Gastrocnemius medialis (tissue), 4 donors: ENCODE results near the gene PDCD1LG2. TPM values are rescaled to one million over a fixed set of nuclear protein-coding genes. Genes with fewer than 3 reads are reported as not detected.

ENCODE experiments used
- ATAC-seq, 2 donors: fragments of 150-250 bp; one replicate each; pipeline ENCODE4 v1.9.1; 2016
- DNase-seq, 2 donors: peaks; one replicate each; pipeline ENCODE4 v3.0.0-alpha.2; 2019
- H3K27ac ChIP-seq, 4 donors: fragments of 200-600 bp; sonication (generic); 1 replicate in 1 of 4; 2 replicates in 3 of 4; pipeline ENCODE4 v1.5.1; 2016 to 2018; ENCODE audit warnings: mild to moderate bottlenecking in 2 of 4, moderate library complexity in 1 of 4
- H3K27me3 ChIP-seq, 3 donors: fragments of 200-600 bp; sonication (generic) in 2 of 3; 1 replicate in 1 of 3; 2 replicates in 2 of 3; pipeline versions ENCODE4 v1.5.1 to v1.6.0; 2016 to 2019; ENCODE audit warnings: mild to moderate bottlenecking in 1 of 3, moderate library complexity in 1 of 3
- H3K36me3 ChIP-seq, 2 donors: fragments of 200-600 bp; sonication (generic) in 1 of 2; one replicate each; pipeline ENCODE4 v1.5.1; 2017 to 2018
- H3K4me1 ChIP-seq, 2 donors: fragments of 200-600 bp; sonication (generic) in 1 of 2; one replicate each; pipeline ENCODE4 v1.5.1; 2016 to 2017; ENCODE audit warnings: mild to moderate bottlenecking in 2 of 2
- H3K4me3 ChIP-seq, 4 donors: fragments of 200-600 bp; sonication (generic) in 3 of 4; 1 replicate in 1 of 4; 2 replicates in 3 of 4; pipeline ENCODE4 v1.5.1; 2016 to 2019; ENCODE audit warnings: mild to moderate bottlenecking in 2 of 4
- H3K9me3 ChIP-seq, 3 donors: fragments of 200-600 bp; sonication (generic) in 2 of 3; 1 replicate in 1 of 3; 2 replicates in 2 of 3; pipeline ENCODE4 v1.5.1; 2016 to 2019
- CTCF ChIP-seq, 5 experiments: fragments of 450-650 bp in 3 of 5; fragments of 200-600 bp in 2 of 5; sonication (generic) in 2 of 5; IDR thresholded peaks in 4 of 5; conservative IDR thresholded peaks in 1 of 5; 1 replicate in 4 of 5; 2 replicates in 1 of 5; pipeline ENCODE4 v1.5.1; 2016 to 2019; ENCODE audit warnings: antibody characterized with exemption in 5 of 5, mild to moderate bottlenecking in 3 of 5, moderate library complexity in 3 of 5
- POLR2A ChIP-seq, 2 donors: fragments of 450-650 bp; IDR thresholded peaks; one replicate each; pipeline ENCODE4 v1.6.1; 2017; ENCODE audit warnings: antibody characterized with exemption in 2 of 2, mild to moderate bottlenecking in 2 of 2, moderate library complexity in 2 of 2
- in situ Hi-C, 4 donors: fragments of 200-750 bp; cut with MboI; loops; one replicate each; pipeline versions ENCODE4 v1.15.0 to v1.8.0; 2017; ENCODE audit warnings: low sequenced_read_pairs in 4 of 4
- intact Hi-C: fragments of 100-400 bp; cut with DNase I; formaldehyde crosslinking; loops from one replicate; pipeline ENCODE4 v1.15.1; 2023; ENCODE audit warnings: low total_unique reads
- total RNA-seq, 4 donors: library from RNA; depleted of rRNA; stranded (reverse); fragments of >200 nt; gene quantifications; one replicate each; pipeline versions ENCODE4 v1.1.0 to v1.2.3, GENCODE V29; 2016

Gene PDCD1LG2
- total RNA-seq, 4 donors from 2014 or later: 1.4 to 2.5 (median 1.7) TPM

DNA sequence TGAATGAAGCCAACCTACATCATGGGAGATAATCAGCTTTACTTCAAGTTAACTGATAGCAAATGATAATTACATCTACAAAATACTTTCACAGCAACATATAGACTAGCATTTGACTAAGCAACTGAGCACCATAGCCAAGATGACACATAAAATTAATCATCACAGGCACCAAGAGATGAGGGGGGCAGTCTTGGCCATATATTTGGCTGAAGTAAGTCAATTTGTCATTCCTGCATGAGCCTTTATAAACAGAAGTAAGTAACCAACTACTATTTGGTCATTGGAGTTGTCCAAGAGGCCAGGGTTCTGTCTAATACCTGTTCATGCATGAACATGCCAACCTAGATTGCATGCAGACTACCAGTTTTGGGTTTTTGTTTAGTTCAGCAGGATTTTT lies 53.6 kb downstream of the PDCD1LG2 start:
- ATAC-seq: no peak
- H3K36me3 ChIP-seq: no peaks in the 10 kb centered on the region
- in situ Hi-C loops: no loop called here
- no peak for TF ChIP-seq CTCF (IDR thresholded peaks at IDR 0.05 in 4 of 5, conservative IDR thresholded peaks at IDR 0.05 in 1 of 5)
- no peak for TF ChIP-seq POLR2A (IDR thresholded peaks at IDR 0.05)
- H3K4me1 ChIP-seq: no peaks in the 10 kb centered on the region
- no peak overlapping the region for H3K27ac ChIP-seq
- intact Hi-C loops: no loop called here
- H3K27me3 ChIP-seq: no peaks in the 10 kb centered on the region
- H3K4me3 ChIP-seq: no peak overlapping the region
- DNase-seq: no peak
- no peaks in the 10 kb centered on the region for H3K9me3 ChIP-seq

DNA sequence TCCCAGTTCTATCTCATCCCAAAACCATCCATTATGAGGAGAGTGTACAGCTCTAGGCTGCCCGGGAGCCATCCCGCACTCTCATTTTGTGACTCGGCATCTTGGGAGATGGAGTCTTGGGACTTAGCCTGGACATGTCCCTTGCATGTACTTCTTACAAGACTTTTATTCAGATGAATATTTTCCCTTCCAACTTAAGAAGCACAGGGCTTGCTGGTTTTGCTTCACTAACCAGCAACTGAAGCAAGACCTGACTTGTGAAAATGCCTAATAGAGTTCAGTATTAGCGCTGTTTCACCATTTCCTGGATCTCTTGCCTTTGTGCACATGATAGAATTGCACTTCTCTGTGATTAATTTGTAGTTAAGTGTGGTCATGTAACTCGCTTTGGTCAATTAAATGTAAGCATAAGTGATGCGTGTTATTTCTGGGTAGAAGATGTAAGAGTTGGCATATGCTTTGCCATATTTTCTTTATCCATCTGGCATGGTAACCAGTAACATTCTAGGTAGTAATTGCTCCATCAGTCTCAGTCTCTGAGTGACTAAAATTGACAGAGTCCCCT lies 55.8 kb downstream of the PDCD1LG2 start:
- Histone ChIP-seq H3K27ac (no peak overlapping the region), H3K4me1 (peaks cover 12 to 18% of the 10 kb centered on the region in 2 donors), H3K9me3 (no peaks in the 10 kb centered on the region), H3K4me3 (no peak overlapping the region), H3K27me3 (no peaks in the 10 kb centered on the region), H3K36me3 (no peaks in the 10 kb centered on the region)
- ATAC-seq (no peak), DNase-seq (no peak)
- in situ Hi-C loops: no loop called here
- TF ChIP-seq POLR2A (IDR thresholded peaks at IDR 0.05) (no peak), CTCF (IDR thresholded peaks at IDR 0.05 in 4 of 5, conservative IDR thresholded peaks at IDR 0.05 in 1 of 5) (no peak)
- intact Hi-C loops: no loop called here

DNA sequence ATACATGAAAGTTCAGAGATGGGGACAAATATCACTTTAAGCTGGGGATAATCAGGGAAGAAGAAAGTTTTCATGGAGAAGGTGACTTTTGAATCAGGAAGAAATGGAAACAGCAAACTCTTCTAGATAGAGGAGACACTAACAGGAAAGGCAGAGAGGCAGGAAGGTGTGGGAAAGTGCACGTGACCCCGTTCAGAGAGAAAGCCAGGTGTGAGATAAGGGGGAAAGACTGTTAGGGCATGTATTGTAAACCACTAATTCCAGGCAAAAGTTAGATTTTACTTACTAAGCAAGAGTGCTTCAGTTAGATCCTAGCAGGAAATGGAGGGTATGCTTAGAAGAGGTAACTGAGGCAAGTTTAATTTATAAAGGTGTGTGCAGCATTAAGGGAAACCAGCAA lies 58.5 kb downstream of the PDCD1LG2 start:
- Histone ChIP-seq H3K9me3 (no peaks in the 10 kb centered on the region), H3K4me3 (no peak overlapping the region), H3K27me3 (no peaks in the 10 kb centered on the region), H3K4me1 (peaks cover 12 to 25% of the 10 kb centered on the region in 2 donors), H3K36me3 (peaks cover 0 to 4% of the 10 kb centered on the region in 2 donors), H3K27ac (peak overlapping the region in 1 of 4 donors; percentile 66)
- TF ChIP-seq POLR2A (IDR thresholded peaks at IDR 0.05): no peak
- TF ChIP-seq CTCF (IDR thresholded peaks at IDR 0.05 in 4 of 5, conservative IDR thresholded peaks at IDR 0.05 in 1 of 5): no peak
- ATAC-seq (no peak), DNase-seq (no peak)
- intact Hi-C loops: no loop called here
- in situ Hi-C loops: no loop called here

GRCh38 chr9:5569409-5569808 lies 59.1 kb downstream of the PDCD1LG2 start:
- H3K4me3 ChIP-seq: no peak overlapping the region
- in situ Hi-C loops: no loop called here
- ATAC-seq: peak; percentile 32 to 74

More at GRCh38 chr9:5569409-5569808, 59.1 kb downstream of the PDCD1LG2 start:
- H3K27ac ChIP-seq: peak overlapping the region in 1 of 4 donors; percentile 66
- no peaks in the 10 kb centered on the region for H3K9me3 ChIP-seq
- peaks cover 0 to 4% of the 10 kb centered on the region in 2 donors for H3K36me3 ChIP-seq
- H3K27me3 ChIP-seq: no peaks in the 10 kb centered on the region
- H3K4me1 ChIP-seq: peaks cover 12 to 25% of the 10 kb centered on the region in 2 donors
- intact Hi-C loops: no loop called here
- DNase-seq: peak in 1 of 2 donors; percentile 27
- TF ChIP-seq CTCF (IDR thresholded peaks at IDR 0.05 in 4 of 5, conservative IDR thresholded peaks at IDR 0.05 in 1 of 5) (no peak), POLR2A (IDR thresholded peaks at IDR 0.05) (no peak)
